ENCODE data around the gene RHBDD1.

The RHBDD1 gene

DNA sequence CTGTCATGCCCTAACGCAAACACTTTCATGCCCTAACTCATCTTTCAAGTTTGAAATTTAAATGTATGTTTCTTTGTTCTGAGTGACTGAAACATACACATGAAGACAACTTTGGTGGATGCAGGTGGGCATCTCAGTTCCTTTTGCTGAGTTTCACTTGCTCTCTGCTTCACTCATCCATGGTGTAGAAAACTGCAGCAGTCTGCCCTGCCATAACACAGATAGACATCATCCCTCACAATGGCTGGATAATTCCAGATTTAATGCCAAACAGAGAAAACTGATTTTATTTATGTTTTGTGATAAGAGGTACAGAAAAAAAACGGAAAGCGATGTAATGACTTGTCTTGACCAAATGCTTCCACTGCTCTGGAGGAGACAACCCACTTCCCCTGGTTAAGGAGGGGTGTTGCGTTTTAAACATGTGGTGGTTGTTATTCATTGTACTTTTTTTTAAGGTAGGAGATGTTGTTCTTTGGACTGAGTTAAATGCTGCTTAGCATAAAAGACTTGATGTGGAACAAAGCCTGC lies 70.4 kb downstream of the RHBDD1 start:
- Histone ChIP-seq H2AFZ (ENCODE audit: low read depth, low read length) (no peak overlapping the region), H3K36me3 (ENCODE audit: insufficient read depth, low read length) (no peaks in the 10 kb centered on the region), H3K4me1 (ENCODE audit: insufficient read depth, low read length) (peaks cover 3% of the 10 kb centered on the region), H3K4me3 (ENCODE audit: low read length) (no peak overlapping the region), H3K27me3 (ENCODE audit: insufficient read depth, low read length) (no peaks in the 10 kb centered on the region), H3K9me3 (ENCODE audit: low read length) (peaks cover 2% of the 10 kb centered on the region)

GRCh38 chr2:226909126-226909525 lies 73.3 kb downstream of the RHBDD1 start:
- no peaks in the 10 kb centered on the region for H3K27me3 ChIP-seq (ENCODE audit: insufficient read depth, low read length)
- no peak overlapping the region for H2AFZ ChIP-seq (ENCODE audit: low read depth, low read length)
- no peaks in the 10 kb centered on the region for H3K9me3 ChIP-seq (ENCODE audit: low read length)
- H3K4me3 ChIP-seq (ENCODE audit: low read length) = no peak overlapping the region
- H3K36me3 ChIP-seq (ENCODE audit: insufficient read depth, low read length) = no peaks in the 10 kb centered on the region
- H3K4me1 ChIP-seq (ENCODE audit: insufficient read depth, low read length) = peaks cover 3% of the 10 kb centered on the region

DNA sequence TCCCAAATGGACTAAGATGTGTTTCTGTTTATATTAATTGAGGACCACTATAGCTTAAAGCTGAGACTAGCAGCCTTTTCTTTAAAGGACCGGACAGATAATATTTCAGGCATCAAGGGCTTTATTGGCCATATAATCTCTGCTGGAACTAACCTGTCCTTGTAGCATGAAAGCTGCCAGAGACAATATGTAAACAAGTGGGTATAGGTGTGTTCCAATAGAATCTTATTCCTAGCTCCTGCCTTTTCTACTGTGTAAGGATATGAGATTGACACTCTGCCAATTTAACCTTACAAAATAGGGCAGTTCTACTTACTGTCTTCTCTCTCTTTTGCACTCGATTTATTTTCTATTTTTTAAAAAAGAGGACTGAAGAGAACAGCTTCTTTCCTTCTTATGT lies 74.0 kb downstream of the RHBDD1 start:
- Histone ChIP-seq H3K27me3 (ENCODE audit: insufficient read depth, low read length) (no peaks in the 10 kb centered on the region), H3K36me3 (ENCODE audit: insufficient read depth, low read length) (no peaks in the 10 kb centered on the region), H2AFZ (ENCODE audit: low read depth, low read length) (no peak overlapping the region), H3K4me1 (ENCODE audit: insufficient read depth, low read length) (peaks cover 3% of the 10 kb centered on the region), H3K9me3 (ENCODE audit: low read length) (no peaks in the 10 kb centered on the region), H3K4me3 (ENCODE audit: low read length) (no peak overlapping the region)

DNA sequence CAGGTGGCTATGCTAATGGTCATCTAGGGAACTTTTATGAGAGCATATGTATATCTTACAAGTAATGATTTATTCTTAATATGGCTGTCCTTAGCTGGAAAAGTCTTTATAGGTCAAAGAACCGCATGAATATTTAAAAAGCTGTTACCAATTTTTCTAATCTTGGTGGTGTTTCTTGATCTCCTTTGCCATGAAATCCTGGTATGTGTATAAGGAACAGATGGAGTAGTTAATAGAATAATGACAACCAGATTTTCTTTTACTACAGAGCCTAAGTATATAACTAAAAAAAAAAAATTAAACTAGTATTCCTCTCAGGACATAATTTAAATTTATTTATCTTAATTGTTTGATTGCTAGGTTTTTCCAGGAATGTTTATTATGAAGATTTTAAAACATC lies 74.5 kb downstream of the RHBDD1 start:
- no peaks in the 10 kb centered on the region for H3K36me3 ChIP-seq (ENCODE audit: insufficient read depth, low read length)
- no peak overlapping the region for H3K4me3 ChIP-seq (ENCODE audit: low read length)
- H2AFZ ChIP-seq (ENCODE audit: low read depth, low read length) = no peak overlapping the region
- H3K4me1 ChIP-seq (ENCODE audit: insufficient read depth, low read length) = peaks cover 3% of the 10 kb centered on the region
- H3K27me3 ChIP-seq (ENCODE audit: insufficient read depth, low read length) = no peaks in the 10 kb centered on the region
- H3K9me3 ChIP-seq (ENCODE audit: low read length) = no peaks in the 10 kb centered on the region

DNA sequence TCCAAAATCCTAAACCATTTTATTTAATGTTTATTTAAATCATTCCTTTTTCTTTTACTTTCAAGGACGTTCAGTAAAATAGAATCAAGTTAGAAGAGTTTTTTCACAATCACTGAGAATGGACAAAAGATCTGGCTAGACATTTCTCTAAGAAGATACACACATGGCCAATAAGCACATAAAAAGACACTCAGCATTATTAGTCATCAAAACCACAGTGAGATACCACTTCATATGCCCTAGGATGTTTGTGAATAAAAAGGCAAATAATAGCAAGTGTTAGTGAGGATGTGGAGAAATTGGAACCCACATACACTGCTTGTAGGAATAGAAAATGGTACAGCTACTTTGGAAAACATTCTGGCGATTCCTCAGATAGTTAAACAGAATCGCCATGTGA lies 76.1 kb downstream of the RHBDD1 start:
- Histone ChIP-seq H3K36me3 (ENCODE audit: insufficient read depth, low read length) (no peaks in the 10 kb centered on the region), H2AFZ (ENCODE audit: low read depth, low read length) (no peak overlapping the region), H3K9me3 (ENCODE audit: low read length) (no peaks in the 10 kb centered on the region), H3K4me3 (ENCODE audit: low read length) (no peak overlapping the region), H3K4me1 (ENCODE audit: insufficient read depth, low read length) (peaks cover 3% of the 10 kb centered on the region), H3K27me3 (ENCODE audit: insufficient read depth, low read length) (no peaks in the 10 kb centered on the region)

DNA sequence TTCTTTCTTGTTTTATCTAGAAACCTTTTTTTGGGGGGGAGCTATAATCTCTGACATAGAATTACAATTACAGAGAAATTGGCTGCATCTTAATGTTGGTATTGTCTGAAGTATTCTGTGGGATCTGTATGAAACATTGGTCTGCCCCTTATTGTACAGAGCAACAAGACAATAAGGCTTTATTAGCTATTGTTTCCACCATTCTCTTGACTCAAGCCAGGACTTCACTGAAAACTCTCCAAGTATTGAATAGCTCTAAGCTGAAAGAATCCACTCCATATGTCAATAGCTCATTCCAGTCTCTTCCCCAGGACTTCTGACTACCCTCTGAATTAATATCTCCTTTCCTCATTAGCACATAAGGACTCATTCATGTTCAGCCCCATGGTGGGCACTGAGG lies 77.8 kb downstream of the RHBDD1 start:
- Histone ChIP-seq H3K4me1 (ENCODE audit: insufficient read depth, low read length) (no peaks in the 10 kb centered on the region), H3K9me3 (ENCODE audit: low read length) (no peaks in the 10 kb centered on the region), H3K4me3 (ENCODE audit: low read length) (no peak overlapping the region), H3K36me3 (ENCODE audit: insufficient read depth, low read length) (no peaks in the 10 kb centered on the region), H3K27me3 (ENCODE audit: insufficient read depth, low read length) (no peaks in the 10 kb centered on the region), H2AFZ (ENCODE audit: low read depth, low read length) (no peak overlapping the region)

- no peak overlapping the region for H2AFZ ChIP-seq (ENCODE audit: low read depth, low read length)
- H3K36me3 ChIP-seq (ENCODE audit: insufficient read depth, low read length) = no peaks in the 10 kb centered on the region
- no peak overlapping the region for H3K4me3 ChIP-seq (ENCODE audit: low read length)
- H3K4me1 ChIP-seq (ENCODE audit: insufficient read depth, low read length) = no peaks in the 10 kb centered on the region
- no peaks in the 10 kb centered on the region for H3K27me3 ChIP-seq (ENCODE audit: insufficient read depth, low read length)
- no peaks in the 10 kb centered on the region for H3K9me3 ChIP-seq (ENCODE audit: low read length)
Observed at GRCh38 chr2:226915846-226916360, 80.0 kb downstream of the RHBDD1 start.

- Histone ChIP-seq H2AFZ (ENCODE audit: low read depth, low read length) (no peak overlapping the region), H3K4me3 (ENCODE audit: low read length) (no peak overlapping the region), H3K4me1 (ENCODE audit: insufficient read depth, low read length) (no peaks in the 10 kb centered on the region), H3K27me3 (ENCODE audit: insufficient read depth, low read length) (no peaks in the 10 kb centered on the region), H3K36me3 (ENCODE audit: insufficient read depth, low read length) (no peaks in the 10 kb centered on the region), H3K9me3 (ENCODE audit: low read length) (no peaks in the 10 kb centered on the region)
Observed at GRCh38 chr2:226916669-226917068, 80.8 kb downstream of the RHBDD1 start.

GRCh38 chr2:226932443-226932842 lies 96.6 kb downstream of the RHBDD1 start:
- peaks cover 9% of the 10 kb centered on the region for H3K4me1 ChIP-seq (ENCODE audit: insufficient read depth, low read length)
- no peaks in the 10 kb centered on the region for H3K36me3 ChIP-seq (ENCODE audit: insufficient read depth, low read length)
- no peak overlapping the region for H2AFZ ChIP-seq (ENCODE audit: low read depth, low read length)
- H3K4me3 ChIP-seq (ENCODE audit: low read length) = no peak overlapping the region
- no peaks in the 10 kb centered on the region for H3K9me3 ChIP-seq (ENCODE audit: low read length)
- no peaks in the 10 kb centered on the region for H3K27me3 ChIP-seq (ENCODE audit: insufficient read depth, low read length)

- no peaks in the 10 kb centered on the region for H3K27me3 ChIP-seq (ENCODE audit: insufficient read depth, low read length)
- no peaks in the 10 kb centered on the region for H3K36me3 ChIP-seq (ENCODE audit: insufficient read depth, low read length)
- peaks cover 9% of the 10 kb centered on the region for H3K4me1 ChIP-seq (ENCODE audit: insufficient read depth, low read length)
- no peak overlapping the region for H3K4me3 ChIP-seq (ENCODE audit: low read length)
- H3K9me3 ChIP-seq (ENCODE audit: low read length) = no peaks in the 10 kb centered on the region
- H2AFZ ChIP-seq (ENCODE audit: low read depth, low read length) = no peak overlapping the region
Observed at GRCh38 chr2:226934546-226935201, 98.8 kb downstream of the RHBDD1 start.

- Histone ChIP-seq H2AFZ (ENCODE audit: low read depth, low read length) (no peak overlapping the region), H3K36me3 (ENCODE audit: insufficient read depth, low read length) (no peaks in the 10 kb centered on the region), H3K4me3 (ENCODE audit: low read length) (no peak overlapping the region), H3K27me3 (ENCODE audit: insufficient read depth, low read length) (no peaks in the 10 kb centered on the region), H3K4me1 (ENCODE audit: insufficient read depth, low read length) (no peaks in the 10 kb centered on the region), H3K9me3 (ENCODE audit: low read length) (no peaks in the 10 kb centered on the region)
Observed at GRCh38 chr2:226943862-226944620, 108.2 kb downstream of the RHBDD1 start.

GRCh38 chr2:226953206-226953605 lies 117.4 kb downstream of the RHBDD1 start:
- H2AFZ ChIP-seq (ENCODE audit: low read depth, low read length) = no peak overlapping the region

GRCh38 chr2:226953826-226954225 lies 118.0 kb downstream of the RHBDD1 start:
- no peaks in the 10 kb centered on the region for H3K9me3 ChIP-seq (ENCODE audit: low read length)
- H3K27me3 ChIP-seq (ENCODE audit: insufficient read depth, low read length) = no peaks in the 10 kb centered on the region

More at GRCh38 chr2:226953206-226953605, 117.4 kb downstream of the RHBDD1 start:
- Histone ChIP-seq H3K27me3 (ENCODE audit: insufficient read depth, low read length) (no peaks in the 10 kb centered on the region), H3K36me3 (ENCODE audit: insufficient read depth, low read length) (no peaks in the 10 kb centered on the region), H3K4me1 (ENCODE audit: insufficient read depth, low read length) (no peaks in the 10 kb centered on the region), H3K9me3 (ENCODE audit: low read length) (no peaks in the 10 kb centered on the region), H3K4me3 (ENCODE audit: low read length) (no peak overlapping the region)

More at GRCh38 chr2:226953826-226954225, 118.0 kb downstream of the RHBDD1 start:
- Histone ChIP-seq H3K4me3 (ENCODE audit: low read length) (no peak overlapping the region), H2AFZ (ENCODE audit: low read depth, low read length) (no peak overlapping the region), H3K36me3 (ENCODE audit: insufficient read depth, low read length) (no peaks in the 10 kb centered on the region), H3K4me1 (ENCODE audit: insufficient read depth, low read length) (no peaks in the 10 kb centered on the region)

Measured in neuron (in vitro differentiated cells).